Measurements from ENCODE around the gene PPP1R37. TPM values are rescaled to one million over a fixed set of nuclear protein-coding genes. Genes with fewer than 3 reads are reported as not detected.

Gene PPP1R37
- total and polyA plus RNA-seq, 2 of the 13 experiments (the other 11 are each of a cell fraction or from before 2014, with no cell fraction given): 9.0 to 14.3 TPM

DNA sequence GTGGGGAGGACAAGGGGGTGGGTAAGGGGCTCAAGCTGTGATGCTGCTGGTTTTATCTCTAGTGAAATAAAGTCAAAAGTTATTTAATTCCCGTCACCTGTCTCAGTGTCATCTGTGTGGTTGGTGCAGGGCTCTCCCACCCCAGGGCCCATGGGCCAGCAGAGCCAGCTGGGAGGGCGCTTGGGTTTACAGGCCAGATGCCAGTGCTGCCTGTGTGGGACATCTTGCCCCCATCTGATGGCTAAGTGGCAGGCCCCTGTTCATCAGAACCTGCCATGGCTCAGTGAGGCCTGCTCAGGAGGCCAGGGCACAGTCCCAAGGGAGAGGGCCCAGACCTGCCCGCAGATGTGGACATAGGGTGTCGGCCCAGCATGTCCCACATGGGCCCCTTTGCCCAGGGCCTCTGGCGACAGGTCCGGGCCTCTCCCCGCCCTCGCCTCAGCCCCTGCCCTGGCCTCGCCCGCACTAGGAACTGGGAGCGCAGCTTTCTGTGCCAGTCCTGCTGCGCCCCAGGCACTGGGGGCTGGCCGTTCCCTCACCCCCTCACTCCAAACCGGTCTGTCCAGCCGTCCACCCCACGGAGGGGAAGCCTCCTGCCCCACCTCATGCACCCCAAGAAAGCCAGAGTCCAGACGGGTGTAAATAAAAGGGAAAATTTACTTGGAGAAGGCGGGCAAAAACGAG lies 22.0 kb upstream of the PPP1R37 start (continued):
- no peak for TF ChIP-seq ZNF567 (CRISPR knock-in tag; IDR thresholded peaks at IDR 0.05; ENCODE audit: borderline replicate concordance)

DNA sequence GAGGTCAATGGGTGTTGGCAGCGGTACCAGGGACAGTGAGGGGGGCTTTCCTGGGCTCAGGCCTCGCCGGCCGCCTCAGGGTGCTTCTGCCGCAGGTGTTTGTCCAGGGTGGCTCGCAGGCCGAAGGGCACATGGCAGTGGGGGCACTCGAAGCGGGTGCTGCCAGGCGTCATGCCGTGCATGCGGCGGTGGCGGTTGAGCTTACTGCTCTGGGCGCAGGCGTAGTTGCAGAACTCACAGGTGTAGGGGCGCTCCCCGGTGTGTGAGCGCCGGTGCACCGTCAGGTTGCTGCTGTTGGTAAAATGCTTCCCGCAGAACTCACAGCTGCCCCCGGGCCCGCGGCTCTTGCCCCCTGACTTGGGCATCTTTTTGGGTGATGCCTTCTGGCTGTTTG lies 21.4 kb upstream of the PPP1R37 start:
- no peak overlapping the region for H3K27ac ChIP-seq (ENCODE audit: extremely low read length, insufficient read depth, low read length)
- ATAC-seq (no peak), DNase-seq (ENCODE audit: low spot score) (no peak), FAIRE-seq (no peak)
- no peak for TF ChIP-seq ZNF816 (CRISPR knock-in tag; IDR thresholded peaks at IDR 0.05; ENCODE audit: borderline replicate concordance)
- TF ChIP-seq POLR2G (IDR thresholded peaks at IDR 0.05; ENCODE audit: low read depth, low read length): 0 out of 2 replicates have a peak, but pooled peaks have one; percentile 9
- peak; percentile 97 for TF ChIP-seq AGO2 (optimal IDR thresholded peaks at IDR 0.05; ENCODE audit: low read depth, low read length)
- TF ChIP-seq RBFOX2 (IDR thresholded peaks at IDR 0.05; ENCODE audit: low read depth, low read length): peak; percentile 48
- TF ChIP-seq ZNF749 (CRISPR knock-in tag; IDR thresholded peaks at IDR 0.05; ENCODE audit: borderline replicate concordance): no peak
- peak; percentile 19 for TF ChIP-seq AGO1 (IDR thresholded peaks at IDR 0.05; ENCODE audit: low read depth, low read length, poor library complexity, severe bottlenecking)
- H3K4me1 ChIP-seq (ENCODE audit: insufficient read depth, low read length): peaks cover 10% of the 10 kb centered on the region
- intact Hi-C loops (cut with micrococcal nuclease; ENCODE audit: unreplicated experiment) (no loop called here), in situ Hi-C loops (cut with HindIII; ENCODE audit: extremely low pct_ligation_motif_present, low pct_unique_long_range_greater_than_20kb) (no loop called here)
- POLR2A ChIA-PET: no interaction called here
- no peaks in the 10 kb centered on the region for H4K20me1 ChIP-seq (ENCODE audit: insufficient read depth, low read length)
- no peaks in the 10 kb centered on the region for H3K9me3 ChIP-seq (ENCODE audit: low read length)
- WGBS (ENCODE audit: low lambda C conversion rate): 93% methylated on average over 10 of the region's 25 CpGs
- no peak overlapping the region for H3K9ac ChIP-seq (ENCODE audit: insufficient read depth, low read depth, low read length)
- H3K4me2 ChIP-seq (ENCODE audit: low read depth, low read length): no peak overlapping the region
- H2AFZ ChIP-seq (ENCODE audit: low read length): no peak overlapping the region
- no peak overlapping the region for H3K4me3 ChIP-seq (replicated peaks in 1 of 3; ENCODE audit: insufficient read depth in 1 of 3, low read depth in 2 of 3, low read length in 3 of 3)
- no TSS peak for BruUV-seq (replicated peaks)
- no peaks in the 10 kb centered on the region for H3K27me3 ChIP-seq (ENCODE audit: control insufficient read depth in 1 of 2, insufficient read depth in 2 of 2, low read length in 2 of 2)
- peaks cover 24 to 38% of the 10 kb centered on the region in 2 experiments; a peak in 4 of 5 replicates for H3K36me3 ChIP-seq (replicated peaks in 1 of 2; ENCODE audit: control insufficient read depth in 1 of 2, insufficient read depth in 2 of 2, low read length in 2 of 2)
- CTCF ChIA-PET (ENCODE audit: low intra/inter-chr PET ratio, low total read pairs): no interaction called here
- H3K79me2 ChIP-seq (ENCODE audit: insufficient read depth, low read length): no peaks in the 10 kb centered on the region

Measured in HepG2 (cell line).